ENCODE measurements around the gene HSBP1L1. TPM values are rescaled to one million over a fixed set of nuclear protein-coding genes. Genes with fewer than 3 reads are reported as not detected.

The HSBP1L1 gene
- total and polyA plus RNA-seq, 2 donors (not counting 3 experiments of a cell fraction or from before 2014, with no cell fraction given): 5.2 to 7.1 TPM

- Histone ChIP-seq H3K9me3 (replicated peaks; ENCODE audit: control insufficient read depth, insufficient read depth, low read length) (no peaks in the 10 kb centered on the region), H3K4me3 (replicated peaks in 1 of 3; ENCODE audit: insufficient read depth in 1 of 3, low read depth in 1 of 3, low read length in 3 of 3) (no peak overlapping the region), H3K27ac (ENCODE audit: insufficient read depth, low read depth, low read length) (no peak overlapping the region), H3K4me2 (ENCODE audit: insufficient read depth, low read length) (no peak overlapping the region), H3K79me2 (ENCODE audit: control insufficient read depth, insufficient read depth, low read length) (peaks cover 77% of the 10 kb centered on the region), H3K27me3 (ENCODE audit: control insufficient read depth in 2 of 2, insufficient read depth in 2 of 2, low read length in 2 of 2) (no peaks in the 10 kb centered on the region), H3K4me1 (ENCODE audit: control insufficient read depth, extremely low read depth, insufficient read depth, low read length) (no peaks in the 10 kb centered on the region), H4K20me1 (replicated peaks; ENCODE audit: control insufficient read depth, extremely low read depth, insufficient read depth, low read length) (no peaks in the 10 kb centered on the region), H3K9ac (replicated peaks; ENCODE audit: extremely low read depth, insufficient read depth, low read length) (no peak overlapping the region), H3K9me1 (replicated peaks; ENCODE audit: control insufficient read depth, extremely low read depth, insufficient read depth, low read length) (no peaks in the 10 kb centered on the region), H3K36me3 (ENCODE audit: control insufficient read depth in 2 of 2, extremely low read depth in 1 of 2, insufficient read depth in 2 of 2, low read length in 2 of 2) (peaks cover 2 to 19% of the 10 kb centered on the region in 2 experiments), H2AFZ (ENCODE audit: low read depth, low read length) (no peak overlapping the region)
- ChIA-PET POLR2A (no interaction called here), CTCF (interaction anchor here (1.1 kb wide), 1 partner anchor 9 kb away, joined by 3 read pairs; no protein-coding TSS in a partner anchor)
- FAIRE-seq (no peak), DNase-seq (ENCODE audit: low read depth, low spot score) (no peak)
- intact Hi-C loops (cut with micrococcal nuclease): no loop called here
- dilution Hi-C loops (cut with MboI; ENCODE audit: extremely low pct_ligation_motif_present, low sequenced_read_pairs): no loop called here
- no TSS peak for BruUV-seq (replicated peaks)
- TF ChIP-seq GATA2 (IDR thresholded peaks at IDR 0.05; ENCODE audit: insufficient read depth, insufficient read length, low read depth, low read length) (no peak), FOS (IDR thresholded peaks at IDR 0.05; ENCODE audit: borderline replicate concordance, insufficient read depth, low read length) (no peak), POLR2A (IDR thresholded peaks at IDR 0.05; ENCODE audit: low read depth, low read length) (no peak), POLR2AphosphoS5 (IDR thresholded peaks at IDR 0.05; ENCODE audit: insufficient read depth, low read depth, low read length) (no peak), EZH2 (IDR thresholded peaks at IDR 0.05; ENCODE audit: borderline replicate concordance, low read depth, low read length, severe bottlenecking) (no peak), JUN (IDR thresholded peaks at IDR 0.05; ENCODE audit: borderline replicate concordance, insufficient read depth, insufficient read length, low read depth) (no peak), MYC (IDR thresholded peaks at IDR 0.05; ENCODE audit: low read depth, low read length) (no peak)
- TF ChIP-seq, protein P1, sequence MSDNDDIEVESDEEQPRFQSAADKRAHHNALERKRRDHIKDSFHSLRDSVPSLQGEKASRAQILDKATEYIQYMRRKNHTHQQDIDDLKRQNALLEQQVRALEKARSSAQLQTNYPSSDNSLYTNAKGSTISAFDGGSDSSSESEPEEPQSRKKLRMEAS (IDR thresholded peaks at IDR 0.05; ENCODE audit: insufficient read depth, insufficient read length): no peak
- TF ChIP-seq, protein P2, sequence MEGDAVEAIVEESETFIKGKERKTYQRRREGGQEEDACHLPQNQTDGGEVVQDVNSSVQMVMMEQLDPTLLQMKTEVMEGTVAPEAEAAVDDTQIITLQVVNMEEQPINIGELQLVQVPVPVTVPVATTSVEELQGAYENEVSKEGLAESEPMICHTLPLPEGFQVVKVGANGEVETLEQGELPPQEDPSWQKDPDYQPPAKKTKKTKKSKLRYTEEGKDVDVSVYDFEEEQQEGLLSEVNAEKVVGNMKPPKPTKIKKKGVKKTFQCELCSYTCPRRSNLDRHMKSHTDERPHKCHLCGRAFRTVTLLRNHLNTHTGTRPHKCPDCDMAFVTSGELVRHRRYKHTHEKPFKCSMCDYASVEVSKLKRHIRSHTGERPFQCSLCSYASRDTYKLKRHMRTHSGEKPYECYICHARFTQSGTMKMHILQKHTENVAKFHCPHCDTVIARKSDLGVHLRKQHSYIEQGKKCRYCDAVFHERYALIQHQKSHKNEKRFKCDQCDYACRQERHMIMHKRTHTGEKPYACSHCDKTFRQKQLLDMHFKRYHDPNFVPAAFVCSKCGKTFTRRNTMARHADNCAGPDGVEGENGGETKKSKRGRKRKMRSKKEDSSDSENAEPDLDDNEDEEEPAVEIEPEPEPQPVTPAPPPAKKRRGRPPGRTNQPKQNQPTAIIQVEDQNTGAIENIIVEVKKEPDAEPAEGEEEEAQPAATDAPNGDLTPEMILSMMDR (IDR thresholded peaks at IDR 0.05; ENCODE audit: extremely low read depth in 1 of 2, insufficient read depth in 1 of 2, low read depth in 1 of 2, low read length in 2 of 2): no peak
Observed at GRCh38 chr18:79975985-79976680, 11.7 kb downstream of the HSBP1L1 start.
